ENCODE data around the gene TPRX1. TPM values are rescaled to one million over a fixed set of nuclear protein-coding genes. Genes with fewer than 3 reads are reported as not detected.
A peak's percentile ranks its signal among the peaks of the same experiment; 100 is the strongest.
"Not testable (repeated sequence)": the region's sequence is repeated elsewhere in the genome, so short reads cannot be mapped to it uniquely, and the experiment has no call there.

TPRX1 gene
- total RNA-seq, 1 donor from 2014 or later = not detected

DNA sequence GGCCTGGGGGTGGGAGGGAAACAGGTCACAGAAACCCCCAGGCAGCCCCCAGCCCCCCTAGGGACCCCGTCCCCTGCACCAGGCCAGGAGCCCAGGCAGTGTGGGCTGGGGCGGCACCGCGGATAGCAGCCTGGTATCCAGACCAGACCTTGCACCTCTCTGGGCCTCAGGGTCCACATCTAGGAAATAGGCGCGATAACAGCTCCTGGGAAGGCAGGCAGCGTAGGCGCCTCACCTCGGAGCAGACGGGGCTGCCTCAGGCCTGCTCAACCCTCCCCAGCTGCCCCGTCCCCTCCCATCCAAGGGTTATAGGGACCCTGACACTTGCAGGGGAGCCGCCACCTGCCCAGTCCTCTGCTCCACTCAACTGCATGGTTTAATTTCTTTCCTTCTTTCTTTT, 680 bp downstream of the TPRX1 start:
- H3K9ac ChIP-seq (ENCODE audit: low read depth in 1 of 3, low read length in 3 of 3); H3K27ac ChIP-seq (ENCODE audit: low read depth, low read length); H3K4me1 ChIP-seq (ENCODE audit: control insufficient read depth in 3 of 3, insufficient read depth in 3 of 3, low read length in 3 of 3); H3K27me3 ChIP-seq (ENCODE audit: control insufficient read depth in 3 of 3, insufficient read depth in 3 of 3, low read length in 3 of 3); H3K36me3 ChIP-seq (ENCODE audit: control insufficient read depth in 3 of 3, insufficient read depth in 3 of 3, low read length in 3 of 3); H3K4me3 ChIP-seq (ENCODE audit: low read length in 3 of 3); H3K9me3 ChIP-seq (ENCODE audit: control insufficient read depth in 3 of 3, low read length in 3 of 3): not testable (repeated sequence)

DNA sequence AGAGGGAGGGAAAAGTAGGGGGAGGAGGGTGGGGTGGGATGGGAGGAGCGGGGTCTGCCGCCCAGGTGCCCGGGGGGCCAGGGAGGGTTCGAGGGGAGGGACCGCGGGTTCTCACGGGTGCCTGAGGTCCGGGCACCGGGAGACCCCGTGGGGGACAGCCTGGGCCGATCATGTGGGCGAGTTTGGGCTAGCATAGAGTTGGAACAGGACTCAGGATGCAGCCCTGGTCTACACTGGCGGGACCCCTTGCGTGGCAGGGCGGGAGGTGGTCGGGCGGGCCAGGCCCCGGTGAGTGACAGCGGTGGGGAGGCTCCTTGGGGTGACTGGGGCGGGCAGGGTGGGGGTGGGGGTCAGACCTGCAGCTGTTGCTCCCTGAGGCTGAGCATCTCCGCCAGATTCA, 1.2 kb downstream of the TPRX1 start:
- H3K27ac ChIP-seq (ENCODE audit: low read depth, low read length); H3K4me1 ChIP-seq (ENCODE audit: control insufficient read depth in 3 of 3, insufficient read depth in 3 of 3, low read length in 3 of 3); H3K27me3 ChIP-seq (ENCODE audit: control insufficient read depth in 3 of 3, insufficient read depth in 3 of 3, low read length in 3 of 3); H3K4me3 ChIP-seq (ENCODE audit: low read length in 3 of 3); H3K9me3 ChIP-seq (ENCODE audit: control insufficient read depth in 3 of 3, low read length in 3 of 3); H3K9ac ChIP-seq (ENCODE audit: low read depth in 1 of 3, low read length in 3 of 3); H3K36me3 ChIP-seq (ENCODE audit: control insufficient read depth in 3 of 3, insufficient read depth in 3 of 3, low read length in 3 of 3): not testable (repeated sequence)

DNA sequence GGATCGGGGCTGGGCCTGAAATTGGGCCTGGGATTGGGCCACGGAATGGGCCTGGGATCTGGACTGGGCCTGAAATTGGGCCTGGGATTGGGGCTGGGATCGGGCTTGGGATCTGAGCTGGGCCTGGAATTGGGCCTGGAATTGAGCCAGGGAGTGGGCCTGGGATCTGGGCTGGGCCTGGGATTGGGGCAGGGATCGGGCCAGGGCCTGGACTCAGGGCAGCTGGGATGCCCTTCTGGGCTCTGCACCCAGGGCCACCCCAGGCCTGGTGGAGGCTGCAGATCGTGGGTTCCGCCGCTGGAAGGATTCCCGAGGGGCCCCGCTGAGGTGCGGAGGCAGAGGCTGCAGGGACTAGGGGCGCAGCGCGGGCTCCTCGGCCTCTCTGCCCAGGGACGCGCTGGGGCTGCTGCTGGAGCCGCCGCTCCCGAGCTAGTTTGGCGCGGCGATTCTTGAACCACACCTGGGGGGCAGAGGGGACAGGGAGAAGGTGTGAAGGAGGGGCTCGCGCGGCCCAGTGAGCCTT, 1.8 kb downstream of the TPRX1 start:
- H3K27ac ChIP-seq (ENCODE audit: low read depth, low read length) = no peak overlapping the region
- no peak overlapping the region for H3K9ac ChIP-seq (ENCODE audit: low read depth in 1 of 3, low read length in 3 of 3)
- H3K4me3 ChIP-seq (ENCODE audit: low read length in 3 of 3) = no peak overlapping the region
- H3K9me3 ChIP-seq (ENCODE audit: control insufficient read depth in 3 of 3, low read length in 3 of 3) = no peaks in the 10 kb centered on the region
- H3K27me3 ChIP-seq (ENCODE audit: control insufficient read depth in 3 of 3, insufficient read depth in 3 of 3, low read length in 3 of 3) = peaks cover 0 to 9% (median 0%) of the 10 kb centered on the region in 3 donors
- no peaks in the 10 kb centered on the region for H3K36me3 ChIP-seq (ENCODE audit: control insufficient read depth in 3 of 3, insufficient read depth in 3 of 3, low read length in 3 of 3)
- H3K4me1 ChIP-seq (ENCODE audit: control insufficient read depth in 3 of 3, insufficient read depth in 3 of 3, low read length in 3 of 3) = no peaks in the 10 kb centered on the region

DNA sequence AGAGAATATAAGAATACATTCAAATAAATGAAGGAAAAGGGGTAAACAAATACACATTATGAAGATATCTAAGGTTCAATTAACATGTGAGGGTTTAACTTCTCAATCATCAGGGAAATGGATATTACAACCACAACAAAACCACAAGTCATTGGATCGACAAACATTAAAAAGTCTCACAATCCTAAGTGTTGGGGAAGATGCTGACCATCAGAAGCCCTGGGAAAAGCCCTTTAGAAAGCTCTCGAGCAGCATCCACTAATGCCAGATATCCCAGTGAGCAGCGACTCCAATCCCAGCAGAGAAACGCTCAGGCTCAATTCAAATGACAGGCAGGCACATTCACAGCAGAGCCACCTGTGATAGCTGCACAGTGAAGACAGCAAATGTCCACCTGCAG, 3.1 kb downstream of the TPRX1 start:
- peaks cover 0 to 9% (median 0%) of the 10 kb centered on the region in 3 donors for H3K27me3 ChIP-seq (ENCODE audit: control insufficient read depth in 3 of 3, insufficient read depth in 3 of 3, low read length in 3 of 3)
- H3K36me3 ChIP-seq (ENCODE audit: control insufficient read depth in 3 of 3, insufficient read depth in 3 of 3, low read length in 3 of 3) = no peaks in the 10 kb centered on the region
- no peak overlapping the region for H3K9ac ChIP-seq (ENCODE audit: low read depth in 1 of 3, low read length in 3 of 3)
- H3K27ac ChIP-seq (ENCODE audit: low read depth, low read length) = no peak overlapping the region
- H3K4me3 ChIP-seq (ENCODE audit: low read length in 3 of 3) = no peak overlapping the region
- H3K9me3 ChIP-seq (ENCODE audit: control insufficient read depth in 3 of 3, low read length in 3 of 3) = no peaks in the 10 kb centered on the region
- H3K4me1 ChIP-seq (ENCODE audit: control insufficient read depth in 3 of 3, insufficient read depth in 3 of 3, low read length in 3 of 3) = no peaks in the 10 kb centered on the region

DNA sequence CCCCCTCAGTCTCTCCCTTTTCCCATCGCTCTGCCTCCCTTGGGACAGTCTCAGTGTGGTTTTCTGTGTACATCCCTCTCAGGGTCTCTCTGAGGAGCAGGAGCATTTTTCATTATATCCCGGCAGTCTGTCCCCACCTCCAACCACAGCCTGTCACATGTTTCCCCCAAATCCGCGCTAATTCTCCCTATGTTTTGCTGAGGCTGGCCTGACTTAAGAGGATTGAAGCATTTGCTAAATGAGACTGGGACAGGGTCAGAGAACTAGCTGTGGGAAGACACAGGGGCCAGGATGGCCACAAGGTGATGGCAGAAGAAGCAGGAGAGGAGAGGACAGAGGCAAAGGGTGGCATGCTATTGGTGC, 5.5 kb downstream of the TPRX1 start:
- no peaks in the 10 kb centered on the region for H3K9me3 ChIP-seq (ENCODE audit: control insufficient read depth in 3 of 3, low read length in 3 of 3)
- no peak overlapping the region for H3K27ac ChIP-seq (ENCODE audit: low read depth, low read length)
- no peak overlapping the region for H3K4me3 ChIP-seq (ENCODE audit: low read length in 3 of 3)
- H3K4me1 ChIP-seq (ENCODE audit: control insufficient read depth in 3 of 3, insufficient read depth in 3 of 3, low read length in 3 of 3) = no peaks in the 10 kb centered on the region
- no peak overlapping the region for H3K9ac ChIP-seq (ENCODE audit: low read depth in 1 of 3, low read length in 3 of 3)
- H3K27me3 ChIP-seq (ENCODE audit: control insufficient read depth in 3 of 3, insufficient read depth in 3 of 3, low read length in 3 of 3) = peaks cover 0 to 9% (median 0%) of the 10 kb centered on the region in 3 donors
- no peaks in the 10 kb centered on the region for H3K36me3 ChIP-seq (ENCODE audit: control insufficient read depth in 3 of 3, insufficient read depth in 3 of 3, low read length in 3 of 3)

DNA sequence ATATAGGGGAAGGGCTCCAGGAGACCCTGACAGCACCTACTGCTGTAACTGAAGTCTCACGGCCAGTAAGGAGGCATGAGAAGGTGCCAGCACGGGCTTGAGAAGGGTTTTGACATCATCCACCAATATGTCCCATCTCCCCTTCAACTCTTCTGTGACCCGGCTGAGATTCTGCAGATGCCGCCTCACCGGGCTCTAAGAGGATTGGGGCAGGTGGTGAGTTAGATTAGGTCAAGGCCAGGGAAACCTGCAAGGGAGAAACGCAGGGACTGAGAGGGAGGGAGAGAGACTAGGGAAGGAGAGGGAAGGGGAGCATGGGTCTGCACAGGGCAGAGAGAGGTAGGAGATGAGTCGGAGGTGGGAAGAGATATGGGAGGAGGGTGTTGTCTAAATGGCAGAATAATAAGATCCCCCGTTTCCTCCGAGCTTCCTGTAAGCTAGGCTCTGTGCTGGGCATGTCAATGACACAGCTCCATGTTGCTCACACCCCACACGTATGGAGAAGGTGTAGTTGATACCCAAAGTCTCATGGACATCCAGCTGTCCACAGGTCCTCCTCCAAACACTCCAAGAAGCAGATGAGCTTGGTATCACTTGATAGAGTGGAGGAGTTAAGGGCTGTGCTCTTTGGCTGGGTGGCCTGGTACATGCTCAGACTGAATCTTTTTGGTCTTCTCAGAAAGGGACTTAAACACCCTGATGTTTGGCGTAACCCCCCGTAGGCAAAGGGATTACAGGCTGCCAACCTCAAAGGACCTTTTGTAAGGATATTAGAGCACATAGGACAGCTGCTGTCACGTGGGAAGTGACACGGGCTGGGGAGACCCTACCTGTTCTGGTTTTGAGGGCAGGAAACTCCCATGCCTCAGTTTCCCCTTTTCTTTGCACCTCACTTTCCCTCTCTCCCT, 6.1 kb downstream of the TPRX1 start:
- Histone ChIP-seq H3K27ac (ENCODE audit: low read depth, low read length) (no peak overlapping the region), H3K4me1 (ENCODE audit: control insufficient read depth in 3 of 3, insufficient read depth in 3 of 3, low read length in 3 of 3) (no peaks in the 10 kb centered on the region), H3K4me3 (ENCODE audit: low read length in 3 of 3) (no peak overlapping the region), H3K9me3 (ENCODE audit: control insufficient read depth in 3 of 3, low read length in 3 of 3) (no peaks in the 10 kb centered on the region), H3K9ac (ENCODE audit: low read depth in 1 of 3, low read length in 3 of 3) (no peak overlapping the region), H3K27me3 (ENCODE audit: control insufficient read depth in 3 of 3, insufficient read depth in 3 of 3, low read length in 3 of 3) (peaks cover 0 to 9% (median 0%) of the 10 kb centered on the region in 3 donors), H3K36me3 (ENCODE audit: control insufficient read depth in 3 of 3, insufficient read depth in 3 of 3, low read length in 3 of 3) (no peaks in the 10 kb centered on the region)

DNA sequence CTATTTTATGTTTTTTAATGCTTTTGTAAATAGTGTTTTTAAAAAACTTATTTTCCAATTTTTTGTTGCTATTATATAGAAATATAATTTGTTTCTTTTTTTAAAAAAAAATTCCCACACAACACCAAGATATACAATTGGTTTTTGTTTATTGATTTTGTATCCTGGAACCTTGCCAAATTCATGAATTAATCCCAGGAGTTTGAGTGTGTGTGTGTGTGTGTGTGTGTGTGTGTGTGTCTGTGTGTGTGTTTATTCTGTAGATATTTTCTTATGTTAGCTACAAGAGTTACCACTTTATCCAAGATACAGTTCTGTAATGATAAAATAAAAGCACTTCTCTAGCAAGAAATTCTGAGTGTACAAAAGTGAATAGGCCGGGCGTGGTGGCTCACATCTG, 7.6 kb downstream of the TPRX1 start:
- Histone ChIP-seq H3K27ac (ENCODE audit: low read depth, low read length) (no peak overlapping the region), H3K4me3 (ENCODE audit: low read length in 3 of 3) (no peak overlapping the region), H3K27me3 (ENCODE audit: control insufficient read depth in 3 of 3, insufficient read depth in 3 of 3, low read length in 3 of 3) (peaks cover 0 to 9% (median 0%) of the 10 kb centered on the region in 3 donors), H3K9ac (ENCODE audit: low read depth in 1 of 3, low read length in 3 of 3) (no peak overlapping the region), H3K4me1 (ENCODE audit: control insufficient read depth in 3 of 3, insufficient read depth in 3 of 3, low read length in 3 of 3) (no peaks in the 10 kb centered on the region), H3K9me3 (ENCODE audit: control insufficient read depth in 3 of 3, low read length in 3 of 3) (no peaks in the 10 kb centered on the region), H3K36me3 (ENCODE audit: control insufficient read depth in 3 of 3, insufficient read depth in 3 of 3, low read length in 3 of 3) (no peaks in the 10 kb centered on the region)

DNA sequence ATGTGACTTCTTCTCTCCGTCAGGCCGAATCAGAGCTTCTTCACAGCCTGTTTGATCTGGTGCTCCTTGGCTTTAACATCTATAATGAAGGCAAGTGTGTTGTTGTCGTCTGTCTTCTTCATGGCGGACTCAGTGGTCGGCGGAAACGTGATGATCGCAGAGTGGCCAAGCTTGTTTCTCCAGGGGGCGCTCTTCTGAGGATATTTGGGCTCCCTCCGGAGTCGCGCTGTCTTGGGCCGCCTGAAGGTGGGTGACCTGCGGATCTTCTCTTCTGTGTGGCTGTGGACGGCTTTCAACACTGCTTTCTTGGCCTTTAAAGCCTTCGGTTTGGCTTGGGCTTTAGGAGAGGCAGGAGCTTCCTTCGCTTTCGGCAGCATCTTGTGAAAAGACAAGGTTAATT, 9.8 kb downstream of the TPRX1 start:
- Histone ChIP-seq H3K4me1 (ENCODE audit: control insufficient read depth in 3 of 3, insufficient read depth in 3 of 3, low read length in 3 of 3) (no peaks in the 10 kb centered on the region), H3K4me3 (ENCODE audit: low read length in 3 of 3) (no peak overlapping the region), H3K27ac (ENCODE audit: low read depth, low read length) (no peak overlapping the region), H3K36me3 (ENCODE audit: control insufficient read depth in 3 of 3, insufficient read depth in 3 of 3, low read length in 3 of 3) (no peaks in the 10 kb centered on the region), H3K9ac (ENCODE audit: low read depth in 1 of 3, low read length in 3 of 3) (no peak overlapping the region), H3K27me3 (ENCODE audit: control insufficient read depth in 3 of 3, insufficient read depth in 3 of 3, low read length in 3 of 3) (peaks cover 0 to 9% (median 0%) of the 10 kb centered on the region in 3 donors), H3K9me3 (ENCODE audit: control insufficient read depth in 3 of 3, low read length in 3 of 3) (no peaks in the 10 kb centered on the region)

DNA sequence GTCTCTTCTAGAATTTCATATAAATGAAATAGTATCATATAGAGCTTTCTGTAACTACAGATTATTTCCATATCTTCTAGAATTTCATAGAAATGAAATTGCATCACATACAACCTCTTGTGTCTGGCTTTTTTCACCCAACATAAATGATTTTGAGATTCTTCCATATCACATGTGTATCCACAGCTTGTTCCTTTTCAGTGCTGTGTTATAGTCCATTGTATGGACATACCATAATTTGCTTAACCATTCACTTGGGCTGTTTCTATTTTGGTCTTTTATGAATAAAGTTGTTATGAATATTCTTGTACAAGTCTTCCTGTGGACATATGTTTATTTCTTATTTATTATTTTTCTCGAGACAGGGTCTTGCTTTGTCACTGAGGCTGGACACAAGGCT, 11.7 kb downstream of the TPRX1 start:
- Histone ChIP-seq H3K4me1 (ENCODE audit: control insufficient read depth in 3 of 3, insufficient read depth in 3 of 3, low read length in 3 of 3) (peaks cover 0 to 5% (median 0%) of the 10 kb centered on the region in 3 donors), H3K4me3 (ENCODE audit: low read length in 3 of 3) (no peak overlapping the region), H3K36me3 (ENCODE audit: control insufficient read depth in 3 of 3, insufficient read depth in 3 of 3, low read length in 3 of 3) (peaks cover 0 to 2% (median 0%) of the 10 kb centered on the region in 3 donors), H3K9me3 (ENCODE audit: control insufficient read depth in 3 of 3, low read length in 3 of 3) (no peaks in the 10 kb centered on the region), H3K27ac (ENCODE audit: low read depth, low read length) (no peak overlapping the region), H3K27me3 (ENCODE audit: control insufficient read depth in 3 of 3, insufficient read depth in 3 of 3, low read length in 3 of 3) (no peaks in the 10 kb centered on the region), H3K9ac (ENCODE audit: low read depth in 1 of 3, low read length in 3 of 3) (no peak overlapping the region)

DNA sequence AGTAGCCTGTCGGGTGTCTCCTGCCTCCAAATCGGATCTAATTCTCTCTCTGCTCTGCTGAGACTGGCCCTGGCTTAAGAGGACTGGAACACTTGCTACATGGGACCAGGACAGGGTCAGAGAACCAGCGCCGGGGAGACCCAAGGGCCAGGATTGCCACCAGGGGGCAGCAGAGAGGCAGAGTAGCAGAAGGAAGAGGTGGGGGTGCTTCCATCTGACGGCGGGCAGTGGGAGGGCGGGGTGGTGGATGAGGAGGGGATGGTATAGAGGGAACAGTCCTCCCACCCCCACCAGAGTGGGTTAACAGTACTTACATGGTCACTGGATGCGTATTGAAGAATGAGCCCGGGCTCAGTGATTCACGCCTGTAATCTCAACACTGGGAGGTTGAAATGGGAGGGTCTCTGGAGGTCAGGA, 13.9 kb downstream of the TPRX1 start:
- Histone ChIP-seq H3K9ac (ENCODE audit: low read depth in 1 of 3, low read length in 3 of 3) (peak overlapping the region in 1 of 3 donors; percentile 16), H3K27me3 (ENCODE audit: control insufficient read depth in 3 of 3, insufficient read depth in 3 of 3, low read length in 3 of 3) (no peaks in the 10 kb centered on the region), H3K9me3 (ENCODE audit: control insufficient read depth in 3 of 3, low read length in 3 of 3) (no peaks in the 10 kb centered on the region), H3K4me1 (ENCODE audit: control insufficient read depth in 3 of 3, insufficient read depth in 3 of 3, low read length in 3 of 3) (peaks cover 10 to 19% (median 15%) of the 10 kb centered on the region in 3 donors), H3K36me3 (ENCODE audit: control insufficient read depth in 3 of 3, insufficient read depth in 3 of 3, low read length in 3 of 3) (peaks cover 6 to 10% (median 9%) of the 10 kb centered on the region in 3 donors), H3K27ac (ENCODE audit: low read depth, low read length) (no peak overlapping the region), H3K4me3 (ENCODE audit: low read length in 3 of 3) (no peak overlapping the region)

Measured in skeletal muscle tissue (tissue), 4 donors.